GM10248 (cell line): ENCODE results near the gene ARPP19.
"Not testable (repeated sequence)": the region's sequence is repeated elsewhere in the genome, so short reads cannot be mapped to it uniquely, and the experiment has no call there.

Experiments used
- CTCF ChIA-PET: fragments of 300-600 bp; sonication (Branson Sonifier 250); formaldehyde crosslinking; extraction: SDS; loops from one replicate; lab custom pipeline; 2021; ENCODE audit warnings: antibody characterized with exemption; lab: Yijun Ruan, JAX
- POLR2A ChIA-PET: fragments of 350-650 bp; sonication (Branson Sonifier 250); formaldehyde crosslinking; extraction: SDS; loops from one replicate; lab custom pipeline; 2020; ENCODE audit warnings: antibody characterized with exemption; lab: Yijun Ruan, JAX
- DNase-seq: peaks from one replicate; pipeline ENCODE4 v3.0.0; 2012; ENCODE audit errors: extremely low spot score
- CTCF ChIP-seq: IDR thresholded peaks from 2 replicates; pipeline ENCODE4 v1.5.1; 2012; ENCODE audit warnings: mild to moderate bottlenecking, low read depth; ENCODE audit errors: extremely low read depth, missing control alignments, control extremely low read depth

ARPP19 gene

GRCh38 chr15:52576692-52577091 is 7.9 kb upstream of the ARPP19 start:
- DNase-seq, result no peak
- CTCF ChIA-PET, result interaction anchor here (2.6 kb wide), 1 partner anchor 9 kb away, joined by 8 read pairs; no protein-coding TSS in a partner anchor
- POLR2A ChIA-PET, result no interaction called here
- no peak for TF ChIP-seq CTCF

- POLR2A ChIA-PET, DNase-seq: not testable (repeated sequence)
- CTCF ChIA-PET, result interaction anchor here (1.3 to 2.6 kb wide), 2 partner anchors 10 to 18 kb away, joined by 3 to 8 read pairs; no protein-coding TSS in a partner anchor
Observed at GRCh38 chr15:52575573-52575972, 6.7 kb upstream of the ARPP19 start.

GRCh38 chr15:52575072-52575471 is 6.2 kb upstream of the ARPP19 start:
- DNase-seq, result no peak
- POLR2A ChIA-PET, result interaction anchor here (0.7 kb wide), 1 partner anchor 25 kb away, joined by 9 read pairs; no protein-coding TSS in a partner anchor
- CTCF ChIA-PET, result interaction anchor here (1.3 to 2.6 kb wide), 2 partner anchors 10 to 18 kb away, joined by 3 to 8 read pairs; no protein-coding TSS in a partner anchor
- no peak for TF ChIP-seq CTCF

- POLR2A ChIA-PET, result interaction anchor here (0.7 kb wide), 1 partner anchor 24 kb away, joined by 9 read pairs; no protein-coding TSS in a partner anchor
- CTCF ChIA-PET, result interaction anchor here (1.3 kb wide), 1 partner anchor 19 kb away, joined by 3 read pairs; no protein-coding TSS in a partner anchor
- not testable (repeated sequence) for DNase-seq
Observed at GRCh38 chr15:52574623-52575022, 5.8 kb upstream of the ARPP19 start.

GRCh38 chr15:52567871-52568600 is 794 bp downstream of the ARPP19 start:
- ChIA-PET CTCF (interaction anchor here (1.9 kb wide), 1 partner anchor 8 kb away, joined by 9 read pairs; no protein-coding TSS in a partner anchor), POLR2A (interaction anchor here (1.3 kb wide), 1 partner anchor 9 kb away, joined by 3 read pairs; no protein-coding TSS in a partner anchor)
- DNase-seq, result no peak
- no peak for TF ChIP-seq CTCF

- TF ChIP-seq CTCF, result no peak
- ChIA-PET POLR2A (no interaction called here), CTCF (interaction anchor here (1.2 to 1.4 kb wide), 2 partner anchors 14 to 310 kb away, joined by 4 read pairs; no protein-coding TSS in a partner anchor)
- no peak for DNase-seq
Observed at GRCh38 chr15:52566889-52567288, 1.9 kb downstream of the ARPP19 start.

GRCh38 chr15:52565417-52566358 is 3.1 kb downstream of the ARPP19 start:
- CTCF ChIA-PET, result interaction anchor here (0.8 to 3.2 kb wide), 6 partner anchors 8 to 309 kb away, joined by 3 to 16 read pairs (median 4); no protein-coding TSS in a partner anchor
- TF ChIP-seq CTCF, result peak; percentile 4
- peak; percentile 54 for DNase-seq
- POLR2A ChIA-PET, result interaction anchor here (1.3 kb wide), 1 partner anchor 12 kb away, joined by 3 read pairs; no protein-coding TSS in a partner anchor
